T47D (cell line): ENCODE measurements around the gene WDR93.

Experiments used
- DNase-seq, 2 experiments: peaks; one replicate each; pipeline versions ENCODE4 v3.0.0 to v3.0.0-alpha.2; 2011 to 2012; ENCODE audit warnings: low read depth in 1 of 2, low spot score in 1 of 2
- JUND ChIP-seq: IDR thresholded peaks from 2 replicates; pipeline ENCODE4 v1.6.1; 2012; ENCODE audit warnings: low read depth
- in situ Hi-C: cut with HindIII; loops from 2 replicates; pipeline ENCODE4 v1.10.0; 2016; ENCODE audit warnings: low sequenced_read_pairs, low pct_unique_long_range_greater_than_20kb

The WDR93 gene

DNA sequence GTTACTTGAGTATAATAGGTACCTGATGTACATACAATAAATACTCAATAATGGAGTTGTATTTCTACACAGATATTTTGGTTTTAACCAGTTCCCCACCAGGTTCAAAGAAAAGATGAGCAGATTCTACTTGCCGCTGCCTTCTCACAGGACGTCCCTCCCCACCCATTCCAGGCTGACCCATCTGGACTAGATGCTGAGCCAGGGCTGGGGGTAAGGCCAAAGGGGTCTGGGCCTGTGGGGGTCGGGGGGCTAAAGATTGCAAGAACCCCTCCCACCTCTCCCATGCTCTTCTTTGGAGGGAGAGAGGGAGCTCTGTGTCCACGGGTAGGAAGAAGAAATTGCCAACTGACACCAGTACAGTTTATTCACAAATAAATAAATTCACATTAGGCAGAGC lies 58.9 kb downstream of the WDR93 start:
- no peak for TF ChIP-seq JUND
- in situ Hi-C loops = no loop called here
- DNase-seq = no peak

GRCh38 chr15:89749951-89750559 lies 59.4 kb downstream of the WDR93 start:
- no peak for TF ChIP-seq JUND
- in situ Hi-C loops = no loop called here
- DNase-seq = no peak

DNA sequence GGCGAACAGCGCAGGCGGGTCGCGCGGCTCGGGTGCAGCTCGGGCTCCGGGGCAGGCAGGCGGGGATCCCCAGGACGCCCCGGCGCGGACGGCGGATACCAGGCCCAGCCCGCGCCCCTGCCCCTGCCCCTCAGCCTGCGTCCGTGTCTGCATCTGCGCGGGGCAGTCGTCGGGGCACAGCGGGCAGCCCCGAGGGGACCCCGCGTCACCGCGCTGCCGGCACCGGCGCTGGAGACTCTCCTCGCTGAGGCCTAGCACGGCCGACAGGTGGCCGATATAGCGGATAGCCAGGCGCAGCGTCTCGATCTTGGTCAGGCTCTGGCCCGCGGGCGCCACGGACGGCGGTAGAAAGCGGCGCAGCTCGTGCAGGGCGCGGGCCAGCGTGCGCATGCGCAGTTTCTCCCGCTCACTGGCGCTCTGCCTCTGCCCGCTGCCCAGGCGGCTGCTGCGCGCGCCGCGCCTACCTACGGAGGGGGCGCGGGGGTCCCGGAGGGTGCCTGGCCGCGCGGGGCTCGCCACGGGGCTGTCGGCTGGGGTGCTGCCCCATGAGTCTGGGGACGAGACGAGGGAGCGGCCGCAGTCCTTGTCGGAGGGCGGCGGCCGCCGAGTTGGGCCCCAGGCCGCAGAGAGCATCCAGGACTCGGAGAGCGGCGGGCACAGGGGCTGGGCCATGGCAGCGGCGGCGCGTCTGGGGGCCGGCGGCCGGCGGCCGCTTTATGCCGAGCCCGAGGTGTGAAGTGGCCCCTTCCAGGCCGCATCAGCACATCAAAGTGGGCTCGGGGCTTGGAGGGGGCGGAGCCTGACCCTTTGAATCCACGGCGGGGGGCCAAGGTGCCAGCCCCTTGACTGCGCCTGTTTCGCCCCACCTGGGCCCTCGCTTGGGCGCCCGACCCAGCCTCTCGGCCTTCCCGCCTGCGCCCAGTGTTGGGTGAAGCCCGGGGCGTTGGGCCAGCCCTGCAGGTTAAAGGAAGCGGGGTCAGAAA lies 60.2 kb downstream of the WDR93 start, which contains the start of gene MESP1:
Gene MESP1 (minus strand): TSS at position 690 of the 983 bp plus-strand sequence. CDS start 18 bp downstream, at position 672.
- DNase-seq = peak; percentile 93 to 94
- TF ChIP-seq JUND = no peak
- in situ Hi-C loops = no loop called here

GRCh38 chr15:89751748-89752147 lies 61.1 kb downstream of the WDR93 start:
- TF ChIP-seq JUND = no peak
- in situ Hi-C loops = no loop called here
- peak in 1 of 2 experiments; percentile 82 for DNase-seq

- DNase-seq = no peak
- in situ Hi-C loops = no loop called here
- no peak for TF ChIP-seq JUND
Observed at GRCh38 chr15:89753855-89754254, 63.2 kb downstream of the WDR93 start.

GRCh38 chr15:89754361-89755154 lies 63.9 kb downstream of the WDR93 start:
- in situ Hi-C loops = no loop called here
- peak in 1 of 2 experiments; percentile 62 for DNase-seq
- no peak for TF ChIP-seq JUND

GRCh38 chr15:89755701-89756100 lies 65.1 kb downstream of the WDR93 start:
- in situ Hi-C loops = no loop called here
- no peak for TF ChIP-seq JUND
- no peak for DNase-seq

DNA sequence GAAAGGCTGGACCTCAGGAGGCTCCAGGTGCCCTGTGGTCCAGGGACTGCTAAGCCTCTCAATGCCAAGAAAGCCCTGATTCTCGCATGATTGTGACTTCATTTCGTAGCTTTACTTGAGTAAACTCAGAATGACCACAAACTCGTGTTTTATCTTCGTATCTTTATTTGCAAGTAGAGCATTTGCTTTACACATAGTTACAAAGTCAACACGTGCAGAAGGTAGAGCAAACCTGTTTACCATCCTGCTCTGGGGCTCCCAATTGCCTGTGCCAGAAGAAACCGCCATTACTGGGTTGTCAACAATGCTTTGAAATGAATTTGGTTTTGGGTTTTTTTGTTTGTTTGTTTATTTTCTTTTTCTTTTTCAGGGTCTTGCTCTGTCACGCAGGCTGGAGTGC lies 66.3 kb downstream of the WDR93 start:
- in situ Hi-C loops = no loop called here
- DNase-seq = peak in 1 of 2 experiments; percentile 97

GRCh38 chr15:89758283-89758682 lies 67.7 kb downstream of the WDR93 start:
- TF ChIP-seq JUND = no peak
- in situ Hi-C loops = no loop called here
- no peak for DNase-seq

More for the DNA sequence above, 66.3 kb downstream of the WDR93 start:
- peak; percentile 95 for TF ChIP-seq JUND

DNA sequence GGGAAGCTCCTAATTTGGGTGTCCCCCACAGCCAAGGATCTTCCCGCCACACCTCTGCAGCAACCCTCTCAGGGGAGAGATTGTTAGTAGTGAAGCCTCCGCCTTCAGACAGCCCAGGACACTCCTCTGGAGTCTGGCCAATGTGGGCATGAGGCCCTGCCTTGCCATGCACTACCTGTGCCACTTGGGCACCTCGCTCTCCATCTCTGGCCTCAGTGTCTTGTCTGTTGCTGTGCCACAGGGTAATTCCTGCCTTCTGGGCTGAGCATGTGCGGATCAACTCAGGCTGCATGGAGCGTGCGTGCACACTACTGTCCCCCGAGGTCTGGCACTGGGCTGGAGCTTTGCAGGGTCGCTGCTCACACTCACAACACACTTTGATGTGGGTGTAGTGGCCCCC lies 68.4 kb downstream of the WDR93 start:
- in situ Hi-C loops = no loop called here
- DNase-seq = peak in 1 of 2 experiments; percentile 64
- no peak for TF ChIP-seq JUND

- in situ Hi-C loops = no loop called here
- TF ChIP-seq JUND = no peak
- DNase-seq = no peak
Observed at GRCh38 chr15:89759835-89760234, 69.2 kb downstream of the WDR93 start.

GRCh38 chr15:89760303-89761008 lies 69.8 kb downstream of the WDR93 start:
- DNase-seq = peak; percentile 65 to 90
- in situ Hi-C loops = no loop called here
- TF ChIP-seq JUND = no peak
